GM12878 (cell line): ENCODE results near the gene NTRK3. TPM values are rescaled to one million over a fixed set of nuclear protein-coding genes. Genes with fewer than 3 reads are reported as not detected.

Experiments used
- ATAC-seq: fragments of 200-7000 bp; cut with Tn5 transposase; 3 replicates; pipeline ENCODE4 v1.9.1; 2020; ENCODE audit warnings: mild to moderate bottlenecking, moderate library complexity
- BruUV-seq: library from RNA; stranded (reverse); fragments of 400-500 nt; replicated peaks from 2 replicates; lab custom pipeline; 2021; lab: Mats Ljungman, UMichigan
- CTCF ChIA-PET: fragments of 300-600 bp; sonication (Branson Sonifier 250); formaldehyde crosslinking; extraction: SDS; loops from one replicate; lab custom pipeline; 2021; ENCODE audit warnings: inconsistent platforms; lab: Yijun Ruan, JAX
- POLR2A ChIA-PET: fragments of 350-600 bp; formaldehyde crosslinking; extraction: SDS; loops from one replicate; lab custom pipeline; 2021; ENCODE audit warnings: inconsistent platforms; lab: Charles Lee
- RAD21 ChIA-PET: fragments of 300-600 bp; sonication (Branson Sonifier 250); formaldehyde crosslinking; loops from one replicate; lab custom pipeline; 2023; ENCODE audit warnings: antibody characterized with exemption; ENCODE audit not compliant: unreplicated experiment; lab: Charles Lee
- SMC1A ChIA-PET: fragments of 300-600 bp; sonication (Branson Sonifier 250); formaldehyde crosslinking; loops from one replicate; lab custom pipeline; 2023; ENCODE audit not compliant: unreplicated experiment, uncharacterized antibody; lab: Charles Lee
- DNase-seq: peaks from one replicate; pipeline ENCODE4 v3.0.0-alpha.2; 2011; ENCODE audit warnings: low read depth, low spot score
- FAIRE-seq: peaks from 3 replicates; lab custom pipeline; 2011; peaks lifted over from hg19 to GRCh38; lab: Jason Lieb, UNC
- H2AFZ ChIP-seq: 2 replicates; pipeline ENCODE4 v1.6.0; 2011; ENCODE audit warnings: low read depth, low read length, control low read depth; ENCODE audit not compliant: control insufficient read depth
- H3K27ac ChIP-seq: 2 replicates; pipeline ENCODE4 v1.5.1; 2011; ENCODE audit warnings: control low read depth; ENCODE audit not compliant: control insufficient read depth, insufficient read depth
- H3K27me3 ChIP-seq, 2 experiments: replicated peaks in 1 of 2; 2 replicates each; pipeline versions ENCODE4 v1.6.0 to v1.6.1; 2011; ENCODE audit warnings: low read length in 1 of 2; ENCODE audit not compliant: control insufficient read depth in 2 of 2, insufficient read depth in 2 of 2
- H3K36me3 ChIP-seq, 2 experiments: 2 replicates each; pipeline ENCODE4 v1.5.1; 2011; ENCODE audit warnings: low read length in 1 of 2; ENCODE audit not compliant: control insufficient read depth in 2 of 2, insufficient read depth in 2 of 2
- H3K4me1 ChIP-seq: 2 replicates; pipeline ENCODE4 v1.6.1; 2011; ENCODE audit warnings: mild to moderate bottlenecking, low read length, moderate library complexity, mixed read lengths; ENCODE audit not compliant: control insufficient read depth, insufficient read depth
- H3K4me2 ChIP-seq: 2 replicates; pipeline ENCODE4 v1.6.0; 2011; ENCODE audit warnings: control low read depth; ENCODE audit not compliant: control insufficient read depth, insufficient read depth
- H3K4me3 ChIP-seq: fragments of 200-600 bp; sonication (generic); 2 replicates; pipeline ENCODE4 v1.5.1; 2016
- H3K79me2 ChIP-seq: 2 replicates; pipeline ENCODE4 v1.6.0; 2011; ENCODE audit warnings: low read length; ENCODE audit not compliant: control insufficient read depth, insufficient read depth
- H3K9ac ChIP-seq: 2 replicates; pipeline ENCODE4 v1.8.0; 2011; ENCODE audit warnings: low read length, control low read depth, mixed read lengths; ENCODE audit not compliant: control insufficient read depth, insufficient read depth
- H3K9me3 ChIP-seq: replicated peaks from 3 replicates; pipeline ENCODE4 v1.5.1; 2011; ENCODE audit warnings: mild to moderate bottlenecking, low read length; ENCODE audit not compliant: control insufficient read depth, insufficient read depth
- H4K20me1 ChIP-seq: 2 replicates; pipeline ENCODE4 v1.6.0; 2011; ENCODE audit not compliant: control insufficient read depth, insufficient read depth
- EGR1 ChIP-seq, 2 experiments: IDR thresholded peaks; 1 replicate in 1 of 2; 2 replicates in 1 of 2; pipeline ENCODE4 v1.6.1; 2011 to 2012; ENCODE audit warnings: low read depth in 2 of 2, low read length in 2 of 2, borderline replicate concordance in 1 of 2, mild to moderate bottlenecking in 1 of 2, moderate library complexity in 1 of 2
- TARDBP ChIP-seq: IDR thresholded peaks from 2 replicates; pipeline ENCODE4 v1.6.1; 2016; ENCODE audit warnings: borderline replicate concordance
- ZNF24 ChIP-seq: fragments of 450-650 bp; IDR thresholded peaks from 2 replicates; pipeline ENCODE4 v1.6.1; 2017; ENCODE audit warnings: antibody characterized with exemption, mild to moderate bottlenecking
- ZNF592 ChIP-seq: fragments of 450-650 bp; IDR thresholded peaks from 2 replicates; pipeline ENCODE4 v1.6.1; 2017; ENCODE audit warnings: mild to moderate bottlenecking, moderate library complexity
- WGBS: methylation state at CpG from one replicate; pipeline ENCODE4 v1.1.6; 2016; ENCODE audit warnings: low lambda C conversion rate; ENCODE audit not compliant: insufficient replicate concordance, insufficient coverage; ENCODE audit errors: missing lambda C conversion rate; 5-methylcytosine and 5-hydroxymethylcytosine counted together
- in situ Hi-C: fragments of 300-500 bp; cut with MboI; formaldehyde crosslinking; loops from 9 replicates; pipeline ENCODE4 v1.14.3; 2018; ENCODE audit warnings: mixed read lengths
- intact Hi-C: fragments of 100-400 bp; cut with micrococcal nuclease; formaldehyde crosslinking; loops from one replicate; pipeline ENCODE4 v1.14.2; 2022; ENCODE audit not compliant: unreplicated experiment
- polyA plus RNA-seq, 11 experiments: library from polyadenylated mRNA; depleted of rRNA in 4 of 11; unstranded in 6 of 11; stranded (reverse) in 5 of 11; fragments of >200 nt; fragmentation: Nextera tagmentation in 4 of 11; fragmentation: Illumina TruSeq in 1 of 11; extraction: Ambion mirVana in 4 of 11; extraction: Trizol in 1 of 11; gene quantifications; 1 replicate in 1 of 11; 2 replicates in 10 of 11; pipeline versions ENCODE4 v1.2.1 to v1.2.3, GENCODE V29; 2011 to 2016; ENCODE audit warnings: inconsistent platforms in 2 of 11, missing spikeins in 2 of 11, low read depth in 1 of 11
- total RNA-seq, 4 experiments: library from RNA; depleted of rRNA in 3 of 4; stranded (reverse); fragments of >200 nt in 3 of 4; fragmentation: Illumina TruSeq in 1 of 4; extraction: Trizol in 1 of 4; gene quantifications; 2 replicates each; pipeline versions ENCODE4 v1.2.1 to v1.2.3, GENCODE V29; 2013 to 2021

The NTRK3 gene
- total and polyA plus RNA-seq, 10 of the 15 experiments (the other 5 are each of a cell fraction or from before 2014, with no cell fraction given) = not detected

- Histone ChIP-seq H3K27ac (no peak overlapping the region), H3K4me1 (no peaks in the 10 kb centered on the region), H4K20me1 (no peaks in the 10 kb centered on the region; the same call in 1 of the 2 replicates), H3K9ac (no peak overlapping the region), H3K36me3 (no peaks in the 10 kb centered on the region), H3K4me2 (no peak overlapping the region), H3K79me2 (no peaks in the 10 kb centered on the region), H3K9me3 (no peaks in the 10 kb centered on the region), H3K27me3 (no peaks in the 10 kb centered on the region), H3K4me3 (no peak overlapping the region), H2AFZ (no peak overlapping the region)
- intact Hi-C loops = no loop called here
- RAD21 ChIA-PET = no interaction called here
- SMC1A ChIA-PET = no interaction called here
- POLR2A ChIA-PET = no interaction called here
- DNase-seq (no peak), ATAC-seq (no peak), FAIRE-seq (no peak)
- CTCF ChIA-PET = interaction anchor here (0.8 kb wide), 1 partner anchor 132 kb away, joined by 3 read pairs; no protein-coding TSS in a partner anchor
- in situ Hi-C loops = no loop called here
- no TSS peak for BruUV-seq
- 35% methylated on average over 6 of the region's 6 CpGs for WGBS
- TF ChIP-seq ZNF24 (no peak), ZNF592 (no peak), TARDBP (no peak), EGR1 (IDR thresholded peaks at IDR 0.05; ENCODE audit: borderline replicate concordance in 1 of 2, low read depth in 2 of 2, low read length in 2 of 2) (no peak)
Measured at GRCh38 chr15:88118035-88118434, 138.5 kb downstream of the NTRK3 start.
